Mucosa of descending colon (tissue), 3 donors: ENCODE data around the gene SIRT2. TPM values are rescaled to one million over a fixed set of nuclear protein-coding genes. Genes with fewer than 3 reads are reported as not detected.

Experiments
- ATAC-seq: fragments of 200-7000 bp; cut with Tn5 transposase; one replicate; pipeline ENCODE4 v1.9.1; 2020; ENCODE audit warnings: mild to moderate bottlenecking, moderate library complexity
- DNase-seq, 3 donors: peaks; one replicate each; pipeline ENCODE4 v3.0.0-alpha.2; 2020
- H3K36me3 ChIP-seq: fragments of 200-600 bp; one replicate; pipeline ENCODE4 v1.8.0; 2021; ENCODE audit warnings: low read depth, mild to moderate bottlenecking
- H3K4me1 ChIP-seq: fragments of 200-600 bp; one replicate; pipeline ENCODE4 v1.8.0; 2021; ENCODE audit warnings: low read depth, mild to moderate bottlenecking
- H3K4me3 ChIP-seq: fragments of 200-600 bp; one replicate; pipeline ENCODE4 v1.8.0; 2021; ENCODE audit warnings: mild to moderate bottlenecking
- H3K9me3 ChIP-seq: fragments of 200-600 bp; one replicate; pipeline ENCODE4 v1.8.0; 2021; ENCODE audit warnings: mild to moderate bottlenecking
- intact Hi-C, 2 donors: fragments of 100-400 bp; cut with DNase I in 1 of 2; cut with micrococcal nuclease in 1 of 2; formaldehyde crosslinking; loops; one replicate each; pipeline versions ENCODE4 v1.11.0 to v1.11.1; 2022; cut with DNase I, micrococcal nuclease
- total RNA-seq, 3 donors: library from RNA; stranded (reverse); fragmentation: NEBNext Ultra II Directional in 2 of 3; extraction: Animal tissue kit (Norgen Biotek cat#: 25700) in 2 of 3; gene quantifications; one replicate each; pipeline versions ENCODE4 v1.2.1 to v1.2.4, GENCODE V29; 2021 to 2023
- TF ChIP-seq, protein P1 (sequence below): fragments of 200-600 bp; IDR thresholded peaks from one replicate; pipeline ENCODE4 v1.8.0; 2022; ENCODE audit warnings: antibody characterized with exemption, mild to moderate bottlenecking
- donor health status: DM: no; HTN: no; CAD: no; lungs with moderate emphysema.
- donor health status: DM: no; HTN: no; CAD: no.
- donor health status: DM: no; HTN: yes; CAD: no.

The SIRT2 gene
- total RNA-seq, 3 donors from 2014 or later: 32.3 to 67.2 (median 35.8) TPM

DNA sequence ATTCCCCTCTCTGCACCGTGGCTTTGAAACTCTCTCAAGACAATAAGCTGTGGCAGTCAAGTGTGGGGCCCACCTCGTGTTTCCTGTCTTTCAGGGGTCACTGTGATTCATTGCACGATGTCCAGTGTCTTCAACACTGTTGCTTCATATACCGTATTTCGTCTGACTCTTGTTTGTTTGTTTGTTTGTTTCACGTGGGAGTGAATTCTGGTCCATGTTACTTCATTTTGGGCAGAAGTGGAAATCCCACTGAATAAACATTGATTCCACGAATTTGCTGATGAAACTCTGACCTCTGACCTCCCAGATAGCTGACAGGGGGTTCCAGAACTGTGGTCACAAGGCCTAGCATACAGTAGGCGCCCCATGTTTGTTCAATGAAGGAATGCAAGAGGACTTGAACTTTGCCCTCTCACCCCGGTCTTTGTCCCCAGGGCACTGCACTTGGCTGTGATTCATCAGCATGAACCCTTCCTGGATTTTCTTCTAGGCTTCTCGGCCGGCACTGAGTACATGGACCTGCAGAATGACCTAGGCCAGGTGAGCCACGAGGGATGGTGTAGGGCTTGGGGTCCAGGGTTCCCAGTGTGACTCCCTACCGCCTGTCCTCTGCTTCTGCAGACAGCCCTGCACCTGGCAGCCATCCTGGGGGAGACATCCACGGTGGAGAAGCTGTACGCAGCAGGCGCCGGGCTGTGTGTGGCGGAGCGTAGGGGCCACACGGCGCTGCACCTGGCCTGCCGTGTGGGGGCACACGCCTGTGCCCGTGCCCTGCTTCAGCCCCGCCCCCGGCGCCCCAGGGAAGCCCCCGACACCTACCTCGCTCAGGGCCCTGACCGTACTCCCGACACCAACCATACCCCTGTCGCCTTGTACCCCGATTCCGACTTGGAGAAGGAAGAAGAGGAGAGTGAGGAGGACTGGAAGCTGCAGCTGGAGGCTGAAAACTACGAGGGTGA lies 5.4 kb upstream of the SIRT2 start:
- Histone ChIP-seq H3K36me3 (no peaks in the 10 kb centered on the region), H3K4me3 (no peak overlapping the region), H3K9me3 (no peaks in the 10 kb centered on the region), H3K4me1 (peaks cover 8% of the 10 kb centered on the region)
- peak; percentile 30 for ATAC-seq
- intact Hi-C loops: no loop called here
- DNase-seq: no peak
- TF ChIP-seq, protein P1, sequence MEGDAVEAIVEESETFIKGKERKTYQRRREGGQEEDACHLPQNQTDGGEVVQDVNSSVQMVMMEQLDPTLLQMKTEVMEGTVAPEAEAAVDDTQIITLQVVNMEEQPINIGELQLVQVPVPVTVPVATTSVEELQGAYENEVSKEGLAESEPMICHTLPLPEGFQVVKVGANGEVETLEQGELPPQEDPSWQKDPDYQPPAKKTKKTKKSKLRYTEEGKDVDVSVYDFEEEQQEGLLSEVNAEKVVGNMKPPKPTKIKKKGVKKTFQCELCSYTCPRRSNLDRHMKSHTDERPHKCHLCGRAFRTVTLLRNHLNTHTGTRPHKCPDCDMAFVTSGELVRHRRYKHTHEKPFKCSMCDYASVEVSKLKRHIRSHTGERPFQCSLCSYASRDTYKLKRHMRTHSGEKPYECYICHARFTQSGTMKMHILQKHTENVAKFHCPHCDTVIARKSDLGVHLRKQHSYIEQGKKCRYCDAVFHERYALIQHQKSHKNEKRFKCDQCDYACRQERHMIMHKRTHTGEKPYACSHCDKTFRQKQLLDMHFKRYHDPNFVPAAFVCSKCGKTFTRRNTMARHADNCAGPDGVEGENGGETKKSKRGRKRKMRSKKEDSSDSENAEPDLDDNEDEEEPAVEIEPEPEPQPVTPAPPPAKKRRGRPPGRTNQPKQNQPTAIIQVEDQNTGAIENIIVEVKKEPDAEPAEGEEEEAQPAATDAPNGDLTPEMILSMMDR: no peak

DNA sequence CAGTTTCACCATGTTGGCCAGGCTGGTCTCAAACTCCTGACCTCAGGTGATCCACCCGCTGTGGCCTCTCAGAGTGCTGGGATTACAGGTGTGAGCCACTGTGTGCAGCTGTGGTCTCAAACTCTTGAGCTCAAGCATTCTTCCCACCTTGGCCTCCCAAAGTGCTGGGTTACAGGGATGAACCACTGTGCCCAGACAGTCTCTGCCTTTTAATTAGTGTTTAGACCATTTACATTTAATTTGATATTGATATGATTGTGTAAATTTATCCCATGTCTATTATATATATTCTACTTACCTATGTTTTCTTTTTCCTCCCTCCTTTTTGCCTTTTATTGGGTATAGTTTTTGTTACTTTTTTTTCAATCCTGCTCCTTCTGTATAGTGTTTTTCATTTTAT lies 2.3 kb upstream of the SIRT2 start:
- intact Hi-C loops: no loop called here
- DNase-seq (no peak), ATAC-seq (no peak)
- H3K36me3 ChIP-seq: peaks cover 5% of the 10 kb centered on the region
- no peak overlapping the region for H3K4me3 ChIP-seq
- TF ChIP-seq, protein P1: no peak
- peaks cover 15% of the 10 kb centered on the region for H3K4me1 ChIP-seq
- no peaks in the 10 kb centered on the region for H3K9me3 ChIP-seq

DNA sequence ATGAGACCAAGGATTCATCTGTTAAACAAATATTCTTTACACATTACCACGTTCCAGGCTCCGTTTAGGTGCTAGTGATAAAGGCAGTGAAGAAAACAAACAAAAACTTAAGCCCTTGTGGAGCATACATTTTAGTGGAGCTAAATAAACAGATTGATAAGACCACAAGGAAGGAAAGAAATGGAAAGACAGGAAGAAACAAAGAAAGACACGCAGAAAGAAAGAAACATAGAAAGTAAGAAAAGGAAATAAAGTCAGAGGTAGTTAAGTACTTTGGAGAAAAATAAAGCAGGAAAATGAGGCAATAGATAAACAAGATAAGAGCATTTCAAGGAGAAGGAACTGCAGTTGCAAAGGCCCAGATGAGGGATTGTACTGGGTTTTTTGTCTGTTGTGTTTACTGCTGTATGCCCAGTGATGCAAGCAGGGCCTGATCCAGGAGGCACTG lies 1.3 kb upstream of the SIRT2 start:
- H3K4me3 ChIP-seq: no peak overlapping the region
- H3K4me1 ChIP-seq: peaks cover 15% of the 10 kb centered on the region

DNA sequence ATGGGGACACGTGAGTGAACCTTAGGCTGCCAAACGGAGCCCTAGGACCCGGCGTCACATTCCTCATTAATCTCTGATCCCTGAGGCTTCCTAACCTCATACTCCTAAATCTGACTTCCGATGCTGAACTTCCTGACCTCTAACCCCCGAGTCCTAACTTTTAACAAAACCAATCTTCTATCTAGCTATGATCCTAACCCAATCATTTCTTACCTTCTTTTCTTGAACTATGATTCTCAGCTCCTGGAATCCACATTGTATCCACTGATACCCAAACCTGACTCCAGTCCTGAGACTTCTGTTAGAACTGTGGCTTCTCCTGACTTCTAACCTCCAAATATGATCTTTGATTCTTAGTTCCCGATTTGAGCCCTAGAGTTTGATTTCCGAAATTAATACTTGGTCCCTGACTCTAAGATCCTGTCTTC lies 798 bp upstream of the SIRT2 start:
- Histone ChIP-seq H3K4me3 (peak overlapping the region; percentile 71), H3K4me1 (peaks cover 15% of the 10 kb centered on the region), H3K9me3 (no peaks in the 10 kb centered on the region), H3K36me3 (peaks cover 5% of the 10 kb centered on the region)
- intact Hi-C loops: no loop called here
- ATAC-seq (no peak), DNase-seq (no peak)
- TF ChIP-seq, protein P1: no peak

More for the DNA sequence above, 1.3 kb upstream of the SIRT2 start:
- Histone ChIP-seq H3K36me3 (peaks cover 5% of the 10 kb centered on the region), H3K9me3 (no peaks in the 10 kb centered on the region)
- ATAC-seq: no peak
- DNase-seq: no peak
- TF ChIP-seq, protein P1: no peak
- intact Hi-C loops: no loop called here

DNA sequence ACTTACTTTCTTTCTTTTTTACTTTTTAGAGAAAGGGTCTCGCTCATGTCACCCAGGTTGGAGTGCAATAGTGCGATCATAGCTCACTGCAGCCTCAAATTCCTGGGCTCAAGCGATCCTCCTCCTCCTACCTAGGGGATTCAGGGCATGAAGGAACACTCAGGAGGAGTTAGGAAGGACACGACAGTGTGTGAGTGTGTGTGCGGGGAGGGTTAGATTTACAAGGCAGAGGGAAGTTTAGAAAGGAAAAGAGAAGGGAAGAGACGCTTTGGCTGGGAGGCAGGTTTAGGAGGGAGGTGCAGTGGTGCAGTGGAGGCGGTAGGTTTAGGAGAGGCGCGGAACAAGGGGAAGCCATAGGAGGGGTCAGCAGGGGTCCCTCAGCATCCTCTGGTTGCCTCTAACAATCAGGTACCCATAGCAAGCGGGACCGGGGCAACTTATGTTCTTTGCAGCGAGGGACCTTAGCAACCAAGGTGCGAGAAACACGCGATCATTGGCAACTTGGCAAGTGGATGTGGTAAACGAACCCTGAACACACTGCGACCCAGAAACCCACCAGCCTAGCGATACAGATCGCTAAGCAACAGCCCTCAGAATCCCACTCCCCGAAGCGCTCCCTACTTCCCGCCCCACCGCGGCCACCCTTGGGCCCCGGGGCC lies 501 bp downstream of the SIRT2 start:
- ATAC-seq (peak; percentile 2), DNase-seq (no peak)
- TF ChIP-seq, protein P1: no peak
- Histone ChIP-seq H3K36me3 (peaks cover 5% of the 10 kb centered on the region), H3K4me3 (peak overlapping the region; percentile 71), H3K9me3 (no peaks in the 10 kb centered on the region), H3K4me1 (peaks cover 15% of the 10 kb centered on the region)
- intact Hi-C loops: no loop called here
